A549 treated with Hydrocortisone at 1 μM for 4 hours (cell line): ENCODE results near the gene BBIP1. TPM values are rescaled to one million over a fixed set of nuclear protein-coding genes. Genes with fewer than 3 reads are reported as not detected.

ENCODE experiments used
- total RNA-seq: library from RNA; stranded (reverse); fragments of 200-300 nt; extraction: Qiagen RNA extraction; gene quantifications from 5 replicates; pipeline ENCODE4 v1.2.3, GENCODE V29; 2022

BBIP1 gene
- 31.8 to 37.4 TPM (median 34.3 TPM) in 5 replicates for total RNA-seq

GRCh38 chr10:110918643-110919348, at the start of gene BBIP1:
Gene BBIP1 (minus strand): TSS chr10:110919180. CDS start chr10:110918157, 1,023 bp downstream.

GRCh38 chr10:110919349-110919931, 460 bp upstream of the BBIP1 start, which contains the start of gene SHOC2:
Gene SHOC2 (plus strand): TSS chr10:110919604. CDS start chr10:110964359, 44,755 bp downstream.

GRCh38 chr10:110871298-110872084, 47.5 kb downstream of the BBIP1 start, which contains the start of gene PDCD4:
Gene PDCD4 (plus strand): TSS chr10:110871928. CDS start chr10:110876028, 4,100 bp downstream.

Other genes starting within 250 kb of the BBIP1 start
- gene PDCD4, start 47.3 kb downstream of the BBIP1 start, total RNA-seq: 26.6 to 35.0 TPM (median 31.0 TPM) in 5 replicates
- gene SHOC2, start 424 bp upstream of the BBIP1 start, total RNA-seq: 13.5 to 24.4 TPM (median 20.0 TPM) in 5 replicates
- gene ADRA2A, start 157.8 kb upstream of the BBIP1 start, total RNA-seq: 0.06 to 0.11 TPM (median 0.07 TPM) in 4 of 5 replicates, not detected in the other